ENCODE data around the gene ACOX2.
A peak's percentile ranks its signal among the peaks of the same experiment; 100 is the strongest.
"Not testable (repeated sequence)": the region's sequence is repeated elsewhere in the genome, so short reads cannot be mapped to it uniquely, and the experiment has no call there.

Gene ACOX2

GRCh38 chr3:58534592-58535494 is 2.1 kb downstream of the ACOX2 start:
- no peak for DNase-seq

- peak; percentile 81 for DNase-seq
Measured at GRCh38 chr3:58532794-58533220, 4.2 kb downstream of the ACOX2 start.

- no peak for DNase-seq
Measured at GRCh38 chr3:58531956-58532355, 5.0 kb downstream of the ACOX2 start.

GRCh38 chr3:58531555-58531954 is 5.4 kb downstream of the ACOX2 start:
- DNase-seq, result no peak

- no peak for DNase-seq
Measured at GRCh38 chr3:58530354-58530865, 6.6 kb downstream of the ACOX2 start.

DNA sequence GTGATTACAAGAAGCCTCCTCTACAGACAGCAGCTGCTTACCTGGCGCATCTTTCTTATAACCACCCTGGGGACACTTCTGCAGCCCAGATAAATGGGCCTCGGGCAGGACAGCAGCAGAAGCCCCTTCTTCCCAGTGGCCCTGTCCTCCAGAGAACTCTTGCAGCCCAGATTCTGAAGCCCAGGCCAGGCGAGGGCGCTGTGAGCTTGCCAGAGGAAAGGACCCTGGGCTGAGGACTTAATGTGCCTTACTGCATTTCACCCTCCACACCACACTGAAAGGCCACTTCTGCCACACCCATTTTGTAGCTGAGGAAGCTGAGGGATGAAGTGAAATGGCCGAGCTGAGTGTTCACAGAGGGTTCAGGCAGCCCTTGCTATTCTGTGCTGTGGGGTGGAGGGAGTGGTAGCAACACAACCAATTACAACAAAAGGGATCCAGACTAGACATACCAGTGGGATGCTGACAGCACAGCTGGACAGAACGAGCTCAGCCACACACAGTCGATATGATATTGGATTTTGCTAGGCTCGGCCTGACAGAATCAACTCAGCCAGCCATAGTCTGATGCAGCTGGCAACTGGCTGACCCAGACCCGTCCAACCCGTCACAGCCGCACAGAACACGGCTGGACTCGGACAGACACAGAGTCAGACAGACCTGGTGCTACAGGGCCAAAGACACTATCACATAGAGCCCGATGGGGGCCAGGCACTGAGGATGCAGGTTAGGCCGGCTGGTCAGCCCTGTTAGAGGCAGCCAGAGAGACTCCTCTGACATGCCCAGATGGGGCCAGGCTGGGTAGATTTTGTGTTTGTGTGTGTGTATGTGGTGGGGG is 7.3 kb downstream of the ACOX2 start:
- no peak for DNase-seq

- DNase-seq, result no peak
Measured at GRCh38 chr3:58528629-58529028, 8.4 kb downstream of the ACOX2 start.

DNA sequence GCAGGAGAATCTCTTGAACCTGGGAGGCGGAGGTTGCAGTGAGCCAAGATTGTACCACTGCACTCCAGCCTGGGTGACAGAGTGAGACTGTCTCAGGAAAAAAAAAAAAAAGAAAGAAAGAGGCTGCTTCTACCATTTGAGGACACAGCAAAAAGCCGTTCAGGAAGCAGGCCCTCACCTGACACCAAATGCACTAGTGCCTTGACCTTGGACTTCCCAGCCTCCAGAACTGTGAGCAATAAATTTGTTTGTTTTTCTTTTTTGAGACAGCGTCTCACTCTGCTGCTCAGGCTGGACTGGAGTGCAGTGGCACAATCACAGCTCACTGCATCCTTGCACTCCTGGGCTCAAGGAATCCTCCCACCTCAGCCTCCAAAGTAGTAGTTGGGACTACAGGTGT is 9.6 kb downstream of the ACOX2 start:
- DNase-seq, result not testable (repeated sequence)

- no peak for DNase-seq
Measured at GRCh38 chr3:58526515-58526957, 10.5 kb downstream of the ACOX2 start.

DNA sequence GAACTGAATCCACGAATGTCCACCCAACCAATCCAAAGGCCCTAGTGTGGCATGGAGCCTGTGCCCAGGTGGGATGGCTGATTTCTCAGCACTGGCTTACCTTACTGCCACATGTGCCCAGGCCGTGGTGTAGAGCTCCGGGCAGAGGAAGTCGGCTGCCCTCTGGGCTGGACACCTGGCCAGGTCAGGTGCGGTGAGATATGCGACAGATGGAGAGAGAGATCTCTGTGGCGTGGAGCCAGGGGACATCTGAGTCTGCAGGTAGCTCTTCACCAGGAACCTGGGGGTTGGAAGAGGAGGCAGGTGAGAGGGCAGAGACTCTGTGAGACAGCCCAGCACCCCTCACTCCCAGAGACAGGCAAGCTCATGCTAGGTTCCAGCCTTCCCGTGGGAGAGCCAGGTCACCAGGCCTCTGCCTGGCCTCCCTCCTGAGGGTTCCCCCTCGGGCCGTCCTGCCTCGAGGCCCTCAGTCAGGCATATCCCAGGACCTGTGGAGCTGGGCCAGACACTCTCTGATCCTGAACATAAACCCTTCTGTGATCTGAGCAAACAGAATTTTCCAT is 12.6 kb downstream of the ACOX2 start:
- no peak for DNase-seq

- no peak for DNase-seq
Measured at GRCh38 chr3:58522759-58523425, 14.1 kb downstream of the ACOX2 start.

- no peak for DNase-seq
Measured at GRCh38 chr3:58521917-58522631, 14.9 kb downstream of the ACOX2 start.

DNA sequence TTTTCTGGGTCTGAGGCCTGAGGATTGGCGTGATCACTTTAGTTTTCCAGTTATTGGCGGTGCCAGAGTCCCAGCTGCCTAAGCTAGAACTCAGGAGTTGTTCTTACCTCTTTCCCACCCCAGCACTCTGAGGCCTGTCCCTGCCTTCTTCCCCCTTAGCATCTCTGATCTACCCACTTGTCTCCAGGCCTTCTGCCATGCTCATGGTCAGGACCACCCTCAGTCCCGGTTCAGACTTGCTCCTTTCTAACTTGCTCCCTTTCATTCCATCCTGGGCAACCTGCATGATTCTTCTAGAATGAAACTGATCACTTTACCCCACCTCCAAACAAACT is 15.7 kb downstream of the ACOX2 start:
- no peak for DNase-seq

GRCh38 chr3:58520403-58521335 is 16.3 kb downstream of the ACOX2 start:
- no peak for DNase-seq

- DNase-seq, result no peak
Measured at GRCh38 chr3:58519668-58520402, 17.2 kb downstream of the ACOX2 start.

DNA sequence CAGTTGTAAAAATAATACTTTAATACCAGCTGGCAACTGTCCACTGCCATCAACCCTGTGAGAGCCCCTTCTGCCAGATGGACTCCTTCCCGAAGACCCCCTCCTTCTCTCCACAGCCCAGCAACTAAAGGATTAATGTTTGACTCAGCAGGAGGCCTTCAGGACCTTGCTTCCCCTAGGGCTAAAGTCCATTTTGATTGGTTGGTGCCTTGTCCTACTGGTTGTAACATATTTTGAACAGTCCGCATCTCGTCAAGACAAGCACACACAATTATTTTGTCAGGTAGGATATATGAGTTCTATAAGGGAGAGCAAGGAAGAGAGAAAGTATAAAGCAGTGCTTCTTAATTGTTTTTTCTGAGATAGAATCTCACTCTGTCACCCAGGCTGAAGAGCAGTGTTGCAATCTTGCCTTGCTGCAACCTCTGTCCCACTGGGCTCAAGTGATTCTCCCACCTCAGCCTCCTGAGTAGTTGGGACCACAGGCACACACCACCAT is 18.6 kb downstream of the ACOX2 start:
- DNase-seq, result no peak

GRCh38 chr3:58514405-58514804 is 22.6 kb downstream of the ACOX2 start:
- no peak for DNase-seq

- no peak for DNase-seq
Measured at GRCh38 chr3:58508437-58508836, 28.6 kb downstream of the ACOX2 start.

DNA sequence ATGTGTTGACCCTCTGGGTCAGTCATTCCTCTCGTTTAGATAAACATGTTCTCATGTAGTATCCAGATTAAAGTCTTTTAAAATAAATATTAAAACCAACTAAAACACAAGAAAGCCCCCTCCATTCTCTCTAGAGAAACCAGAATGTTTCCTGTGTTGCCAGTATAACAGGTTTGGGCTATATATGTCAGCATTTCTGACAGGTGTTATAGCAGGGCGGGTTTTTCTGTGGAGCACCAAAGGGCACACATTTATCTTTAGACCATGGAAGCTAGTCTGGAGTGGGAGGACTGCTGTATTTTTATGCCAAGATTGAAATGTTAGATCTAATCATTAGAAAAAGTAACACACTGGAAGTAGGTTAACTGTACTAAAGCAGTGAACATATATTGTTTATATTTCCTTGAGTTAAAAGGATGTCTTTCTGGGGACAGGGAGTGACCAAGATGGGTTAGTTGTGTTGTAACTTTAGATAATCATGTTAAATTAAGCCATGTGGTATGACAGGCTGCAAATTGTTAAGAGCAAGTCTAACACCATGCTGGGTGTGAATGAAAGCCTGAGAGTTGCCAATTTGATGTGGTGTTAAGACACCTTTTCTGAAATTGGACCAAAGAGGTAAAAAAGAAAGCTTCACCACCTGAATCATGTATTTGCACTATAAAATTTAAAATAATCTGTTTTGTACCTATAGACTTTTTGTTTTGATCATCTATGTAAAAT is 29.5 kb downstream of the ACOX2 start:
- DNase-seq, result no peak
